NCI-H2196 treated with DMSO at 0.1 percent for 48 hours (cell line): Measurements from ENCODE around the gene CCDC91.
"Not testable (repeated sequence)": the region's sequence is repeated elsewhere in the genome, so short reads cannot be mapped to it uniquely, and the experiment has no call there.

ENCODE experiments used
- DNase-seq: peaks from one replicate; lab custom pipeline; 2025; ENCODE audit not compliant: unreplicated experiment; lab: John Stamatoyannopoulos, UW

Gene CCDC91

DNA sequence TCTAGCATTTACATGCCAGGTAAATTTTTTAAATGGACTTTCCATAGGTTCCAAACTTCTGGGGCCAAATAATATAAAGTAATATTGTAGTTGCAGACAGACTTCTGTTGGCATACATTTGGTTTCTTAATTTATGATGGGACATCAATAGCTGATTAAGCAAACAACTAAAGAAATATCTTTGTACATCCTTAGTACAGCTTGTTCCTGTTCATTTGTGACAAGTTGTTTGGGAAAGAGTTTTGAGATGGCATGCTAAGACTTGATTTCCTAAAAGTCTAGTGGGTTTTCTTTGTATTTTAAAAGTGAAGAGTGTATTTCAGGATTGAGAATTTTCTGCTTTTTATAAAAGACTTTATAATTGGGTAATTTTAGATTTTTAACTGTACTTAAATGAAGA lies 41.0 kb downstream of the CCDC91 start:
- no peak for DNase-seq

GRCh38 chr12:28232211-28232928 lies 42.1 kb downstream of the CCDC91 start:
- no peak for DNase-seq

- no peak for DNase-seq
Observed at GRCh38 chr12:28234444-28234843, 44.2 kb downstream of the CCDC91 start.

DNA sequence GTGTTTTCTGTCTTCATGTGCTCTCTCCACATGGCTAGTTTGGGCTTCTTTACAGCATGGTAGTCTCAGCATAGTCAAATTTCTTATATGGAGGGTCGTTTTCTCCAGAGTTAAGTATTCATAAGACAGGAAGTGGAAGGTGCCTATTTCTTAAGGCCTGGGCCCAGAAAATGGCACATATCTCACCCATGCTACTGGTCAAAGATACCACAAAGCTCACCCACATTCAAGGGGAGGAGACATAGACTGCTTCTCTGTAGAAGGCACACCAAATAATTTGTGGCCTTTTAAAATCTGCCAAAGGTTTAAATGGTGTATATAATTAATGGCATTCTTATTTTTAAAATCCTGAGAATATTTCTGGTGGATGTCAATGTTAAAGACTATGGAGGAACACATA lies 44.8 kb downstream of the CCDC91 start:
- DNase-seq = no peak

DNA sequence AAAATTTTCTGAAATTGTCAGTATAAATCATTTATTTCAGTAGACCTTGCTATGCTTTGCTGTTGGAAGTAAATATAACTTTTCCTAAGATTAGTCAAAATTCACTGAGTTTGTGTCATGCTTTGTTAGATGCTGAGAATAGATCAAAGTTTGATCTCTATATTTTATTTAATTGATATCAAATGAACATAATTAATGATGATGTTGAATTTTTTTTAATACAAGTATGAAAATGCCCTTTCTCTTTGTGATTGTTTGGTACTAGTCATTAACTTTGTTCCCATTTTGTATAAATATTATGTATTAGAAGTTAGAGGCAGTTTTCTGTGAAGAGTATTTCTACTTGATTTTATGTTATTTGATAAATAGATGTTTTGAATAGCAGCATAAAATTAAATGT lies 45.7 kb downstream of the CCDC91 start:
- no peak for DNase-seq

- DNase-seq = no peak
Observed at GRCh38 chr12:28237423-28237822, 47.2 kb downstream of the CCDC91 start.

- no peak for DNase-seq
Observed at GRCh38 chr12:28239918-28240317, 49.7 kb downstream of the CCDC91 start.

- DNase-seq = no peak
Observed at GRCh38 chr12:28240853-28241252, 50.6 kb downstream of the CCDC91 start.

GRCh38 chr12:28242129-28242495 lies 51.9 kb downstream of the CCDC91 start:
- no peak for DNase-seq

- DNase-seq = no peak
Observed at GRCh38 chr12:28242496-28243309, 52.4 kb downstream of the CCDC91 start.

GRCh38 chr12:28243310-28243633 lies 53.0 kb downstream of the CCDC91 start:
- no peak for DNase-seq

GRCh38 chr12:28247806-28248205 lies 57.5 kb downstream of the CCDC91 start:
- no peak for DNase-seq

DNA sequence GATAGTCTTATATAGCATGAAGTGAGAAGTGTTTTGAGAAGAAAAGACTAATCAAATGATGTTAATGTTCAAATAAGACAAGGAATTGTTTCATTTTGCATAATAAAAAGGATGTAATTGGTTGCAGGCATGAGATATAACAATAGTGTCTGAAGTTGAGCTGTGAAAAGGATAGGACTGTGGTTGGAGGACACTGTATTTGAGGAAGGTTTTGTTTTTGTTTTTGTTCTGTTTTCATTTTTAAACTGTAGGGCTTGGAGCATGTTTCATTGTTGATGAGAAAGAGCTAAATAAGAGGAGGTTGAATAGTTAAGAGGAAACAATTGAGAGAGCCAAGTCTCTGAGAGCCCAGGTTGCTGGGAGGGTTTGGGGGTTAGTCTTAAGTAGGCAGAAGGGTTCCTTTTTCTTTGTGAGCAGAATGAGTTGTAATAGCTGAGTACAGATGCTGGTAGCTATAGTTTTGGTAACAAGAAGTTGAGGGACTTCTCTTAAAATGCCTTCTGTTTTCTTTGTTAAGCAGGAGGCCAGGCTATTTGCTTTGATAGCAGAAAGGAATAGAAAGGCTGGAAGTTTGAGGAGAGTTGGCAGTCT lies 58.4 kb downstream of the CCDC91 start:
- no peak for DNase-seq

GRCh38 chr12:28253161-28253641 lies 62.9 kb downstream of the CCDC91 start:
- no peak for DNase-seq

DNA sequence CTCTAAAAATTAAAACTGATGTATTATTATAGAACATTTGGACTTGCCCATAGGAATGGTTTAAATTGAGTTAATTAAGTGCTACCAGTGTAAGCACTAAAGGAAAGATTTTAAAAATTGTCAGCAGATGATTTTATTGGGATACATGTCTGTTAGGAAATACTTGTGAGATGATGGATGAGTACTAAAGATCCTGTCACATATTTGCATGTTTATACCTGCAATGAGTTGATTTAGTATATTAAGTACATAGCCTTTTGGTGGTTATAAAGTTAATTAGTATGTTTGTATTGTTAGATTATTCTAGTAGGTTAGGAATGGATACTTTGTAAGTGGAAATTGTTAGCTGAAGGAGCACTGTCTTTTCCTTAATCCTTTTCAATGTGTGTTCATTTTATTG lies 67.2 kb downstream of the CCDC91 start:
- DNase-seq = no peak

GRCh38 chr12:28258998-28259397 lies 68.7 kb downstream of the CCDC91 start:
- no peak for DNase-seq

- no peak for DNase-seq
Observed at GRCh38 chr12:28265435-28266042, 75.3 kb downstream of the CCDC91 start.

- not testable (repeated sequence) for DNase-seq
Observed at GRCh38 chr12:28267920-28268607, 77.8 kb downstream of the CCDC91 start.

DNA sequence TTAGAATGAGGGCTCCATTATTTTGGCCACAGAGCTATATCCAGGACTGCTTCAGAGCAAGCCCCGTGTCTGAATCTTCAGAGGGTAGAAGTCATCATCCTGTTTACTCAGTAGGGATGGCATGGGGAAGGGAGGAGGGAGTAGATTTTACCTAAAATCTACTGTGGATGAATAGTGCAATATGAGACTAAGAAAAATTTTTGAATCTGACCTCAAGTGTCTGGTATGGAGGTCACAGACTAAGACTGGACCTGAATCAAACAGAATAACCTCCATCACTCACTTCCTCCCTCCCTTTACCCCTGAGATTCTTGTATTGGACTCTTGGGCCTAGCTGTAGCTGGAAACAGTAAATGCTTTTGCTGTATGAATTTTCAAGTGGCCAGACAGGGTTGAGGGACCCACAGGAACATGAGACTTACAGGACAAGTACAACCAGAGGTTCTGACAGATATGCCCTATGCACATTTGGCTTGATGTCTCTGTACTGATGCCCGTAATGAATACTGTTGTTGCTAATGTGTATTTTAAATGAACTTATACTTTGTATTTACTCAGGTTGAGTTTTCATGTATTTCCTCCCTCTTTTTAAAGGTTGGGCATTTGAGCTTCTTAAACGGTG lies 78.5 kb downstream of the CCDC91 start:
- no peak for DNase-seq

DNA sequence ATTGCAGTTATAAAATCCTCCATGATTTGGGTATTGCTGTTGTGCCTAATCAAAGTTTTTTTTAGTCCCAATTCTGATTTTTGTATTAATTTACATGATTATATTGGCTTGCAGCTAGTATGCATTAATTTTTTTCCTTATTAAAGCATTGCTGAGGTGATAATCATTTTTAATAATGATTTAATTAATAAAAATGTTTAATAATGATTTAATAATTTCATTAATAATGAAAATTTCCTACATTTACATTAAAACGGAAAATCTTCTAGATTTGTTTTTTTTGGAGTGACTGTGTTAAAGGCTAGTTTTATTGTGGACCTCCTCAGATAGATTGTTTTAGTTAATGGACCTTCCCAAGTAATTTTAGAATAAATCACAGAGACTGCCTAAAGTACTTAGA lies 79.6 kb downstream of the CCDC91 start:
- DNase-seq = no peak

- DNase-seq = no peak
Observed at GRCh38 chr12:28278499-28278898, 88.2 kb downstream of the CCDC91 start.
